ENCODE measurements around the gene CYP24A1. TPM values are rescaled to one million over a fixed set of nuclear protein-coding genes. Genes with fewer than 3 reads are reported as not detected.

Gene CYP24A1
- total RNA-seq, 6 experiments from 2014 or later: not detected

GRCh38 chr20:54134445-54135220 lies 39.2 kb downstream of the CYP24A1 start:
- no peak for ATAC-seq
- H3K27ac ChIP-seq: no peak overlapping the region
- H3K36me3 ChIP-seq: no peaks in the 10 kb centered on the region
- no peak for DNase-seq
- no CpG with 5 or more reads among the region's 2 CpGs for WGBS (ENCODE audit: insufficient coverage, low coverage, low lambda C conversion rate, missing lambda C conversion rate)
- no peaks in the 10 kb centered on the region for H3K27me3 ChIP-seq
- H3K4me3 ChIP-seq: no peak overlapping the region
- peaks cover 0 to 14% (median 0%) of the 10 kb centered on the region in 4 donors for H3K4me1 ChIP-seq
- no peak for TF ChIP-seq POLR2A (IDR thresholded peaks at IDR 0.05)
- TF ChIP-seq CTCF (IDR thresholded peaks at IDR 0.05): no peak
- no peaks in the 10 kb centered on the region for H3K9me3 ChIP-seq
- intact Hi-C loops (cut with DNase I): no loop called here

- 53% methylated on average over 6 of the region's 6 CpGs for WGBS (ENCODE audit: insufficient coverage, low coverage, low lambda C conversion rate, missing lambda C conversion rate)
- no peak for TF ChIP-seq CTCF (IDR thresholded peaks at IDR 0.05)
- TF ChIP-seq POLR2A (IDR thresholded peaks at IDR 0.05): no peak
- ATAC-seq: peak; percentile 62 to 92 (median 90)
- intact Hi-C loops (cut with DNase I): no loop called here
- no peaks in the 10 kb centered on the region for H3K9me3 ChIP-seq
- peaks cover 0 to 14% (median 0%) of the 10 kb centered on the region in 4 donors for H3K4me1 ChIP-seq
- DNase-seq: no peak
- H3K36me3 ChIP-seq: no peaks in the 10 kb centered on the region
- H3K27ac ChIP-seq: peak overlapping the region in 1 of 3 donors; percentile 45
- no peaks in the 10 kb centered on the region for H3K27me3 ChIP-seq
- peak overlapping the region in 1 of 3 donors; percentile 17 for H3K4me3 ChIP-seq
Measured at GRCh38 chr20:54133434-54134427, 40.1 kb downstream of the CYP24A1 start.

GRCh38 chr20:54132612-54133433 lies 41.0 kb downstream of the CYP24A1 start:
- Histone ChIP-seq H3K27me3 (no peaks in the 10 kb centered on the region), H3K36me3 (no peaks in the 10 kb centered on the region), H3K27ac (peak overlapping the region in 1 of 3 donors; percentile 45), H3K4me3 (peak overlapping the region in 1 of 3 donors; percentile 17), H3K9me3 (no peaks in the 10 kb centered on the region), H3K4me1 (peaks cover 0 to 14% (median 0%) of the 10 kb centered on the region in 4 donors)
- WGBS (ENCODE audit: insufficient coverage, low coverage, low lambda C conversion rate, missing lambda C conversion rate): 38% methylated on average over 6 of the region's 6 CpGs
- intact Hi-C loops (cut with DNase I): no loop called here
- DNase-seq (no peak), ATAC-seq (peak; percentile 38 to 83 (median 80))
- TF ChIP-seq POLR2A (IDR thresholded peaks at IDR 0.05): no peak
- no peak for TF ChIP-seq CTCF (IDR thresholded peaks at IDR 0.05)
